RWPE1 (cell line): ENCODE measurements around the gene DCLK2.

Source experiments
- CTCF ChIA-PET: fragments of 350-600 bp; sonication (Branson Sonifier 250); formaldehyde crosslinking; extraction: SDS; loops from one replicate; lab custom pipeline; 2021; lab: Yijun Ruan, JAX
- POLR2A ChIA-PET: fragments of 400-600 bp; formaldehyde crosslinking; extraction: SDS; loops from one replicate; lab custom pipeline; 2020; ENCODE audit warnings: antibody characterized with exemption; ENCODE audit not compliant: low non-redundant PET; lab: Yijun Ruan, JAX
- DNase-seq: peaks from one replicate; pipeline ENCODE4 v3.0.0; 2012; ENCODE audit warnings: low spot score
- H3K27ac ChIP-seq: fragments of 450-650 bp; 2 replicates; pipeline ENCODE4 v1.5.1; 2017
- CTCF ChIP-seq: fragments of 450-650 bp; conservative IDR thresholded peaks from 2 replicates; pipeline ENCODE4 v1.5.1; 2017; ENCODE audit warnings: low read depth, mild to moderate bottlenecking

The DCLK2 gene

GRCh38 chr4:150078041-150078578 is at the start of gene DCLK2:
Gene DCLK2, plus strand, starts transcription at chr4:150078445. Its CDS starts 583 bp downstream, at chr4:150079028.
- ChIA-PET POLR2A (no interaction called here), CTCF (interaction anchor here (1.1 kb wide), 1 partner anchor 56 kb away, joined by 4 read pairs; no protein-coding TSS in a partner anchor)
- H3K27ac ChIP-seq, result peak within 1 kb of the TSS; percentile 77
- DNase-seq, result peak; percentile 46
- no peak for TF ChIP-seq CTCF

DNA sequence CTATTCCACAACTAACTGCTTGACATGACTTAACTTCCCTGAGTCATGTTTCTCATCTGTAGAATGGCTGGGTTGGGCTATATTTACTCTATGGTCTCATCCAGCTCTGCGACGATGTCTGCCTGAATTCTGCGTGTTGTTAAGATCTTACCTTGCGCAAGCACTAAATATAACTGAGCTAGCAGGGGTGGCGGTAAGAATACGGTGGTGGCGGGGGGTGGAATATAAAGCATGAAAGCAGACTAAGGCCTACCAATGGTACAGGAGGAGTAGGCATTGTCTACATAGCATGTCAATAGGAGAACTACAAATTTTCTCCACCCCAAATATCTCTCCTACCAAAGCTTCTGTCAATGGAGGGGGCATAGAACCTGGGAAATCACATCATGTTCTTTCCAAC is 45.7 kb upstream of the DCLK2 start:
- ChIA-PET POLR2A (no interaction called here), CTCF (no interaction called here)
- DNase-seq, result no peak
- no peak overlapping the region for H3K27ac ChIP-seq
- TF ChIP-seq CTCF, result no peak

- CTCF ChIA-PET, result no interaction called here
- no peak for DNase-seq
- no peak overlapping the region for H3K27ac ChIP-seq
- POLR2A ChIA-PET, result no interaction called here
- TF ChIP-seq CTCF, result no peak
Observed at GRCh38 chr4:150033081-150033480, 45.2 kb upstream of the DCLK2 start.

DNA sequence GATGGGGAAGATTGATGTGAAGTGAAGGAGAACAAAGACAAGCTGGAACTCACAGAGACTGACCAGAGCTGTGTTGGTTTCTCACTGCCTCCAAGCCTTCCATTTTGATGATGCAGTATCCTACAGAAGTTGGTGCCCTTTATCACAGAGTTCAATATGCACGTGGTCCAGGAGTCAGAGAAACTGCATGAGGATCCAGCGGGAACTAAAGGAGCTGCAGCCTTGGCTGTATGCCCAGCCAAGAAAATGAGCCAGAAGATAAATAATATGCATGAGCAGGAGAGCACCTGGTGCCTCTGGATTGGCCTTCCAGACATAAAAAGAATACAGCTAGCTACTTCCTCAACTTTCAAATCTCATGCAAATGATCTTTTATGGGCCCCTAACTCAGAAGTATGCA is 44.3 kb upstream of the DCLK2 start:
- ChIA-PET POLR2A (no interaction called here), CTCF (interaction anchor here (1.0 kb wide), 1 partner anchor 10 kb away, joined by 4 read pairs; no protein-coding TSS in a partner anchor)
- TF ChIP-seq CTCF, result no peak
- no peak overlapping the region for H3K27ac ChIP-seq
- DNase-seq, result no peak

DNA sequence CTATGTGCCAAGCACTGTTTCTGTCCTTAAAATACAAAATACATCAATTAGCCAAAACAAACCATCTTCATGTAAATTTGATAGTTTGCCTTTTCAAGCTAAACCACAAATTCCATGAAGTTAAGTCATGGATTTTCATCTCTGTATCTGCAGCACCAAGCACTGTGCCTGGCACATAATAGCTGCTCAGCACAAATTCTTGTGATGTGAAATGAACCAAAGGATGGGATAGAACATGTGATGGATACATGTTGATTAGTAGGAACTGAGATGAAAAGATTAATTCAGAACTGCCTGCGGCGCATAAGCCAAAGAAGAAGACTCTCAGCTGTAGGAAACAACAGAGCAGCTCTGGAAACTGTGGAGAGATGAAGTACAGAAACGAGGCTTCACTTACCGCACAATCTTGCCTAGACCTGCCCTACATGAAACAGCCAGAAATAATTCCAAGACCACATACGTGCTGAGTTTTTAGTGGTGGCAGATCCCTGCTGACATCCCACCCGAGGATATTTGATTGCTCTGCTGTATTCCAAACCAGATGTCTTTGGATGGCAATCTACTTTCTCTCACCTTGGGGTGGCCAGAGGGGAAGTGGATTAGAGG is 40.9 kb upstream of the DCLK2 start:
- CTCF ChIA-PET, result no interaction called here
- POLR2A ChIA-PET, result no interaction called here
- DNase-seq, result no peak
- no peak overlapping the region for H3K27ac ChIP-seq
- no peak for TF ChIP-seq CTCF

GRCh38 chr4:150038335-150039076 is 39.7 kb upstream of the DCLK2 start:
- DNase-seq, result no peak
- no peak for TF ChIP-seq CTCF
- H3K27ac ChIP-seq, result no peak overlapping the region
- CTCF ChIA-PET, result interaction anchor here (0.8 kb wide), 1 partner anchor 9 kb away, joined by 3 read pairs; no protein-coding TSS in a partner anchor
- POLR2A ChIA-PET, result no interaction called here
